Measurements from ENCODE around the gene FHIT.
"Not testable (repeated sequence)": the region's sequence is repeated elsewhere in the genome, so short reads cannot be mapped to it uniquely, and the experiment has no call there.

Gene FHIT

GRCh38 chr3:60913474-60913873 lies 337.8 kb downstream of the FHIT start:
- no peak for DNase-seq

GRCh38 chr3:60912876-60913275 lies 338.4 kb downstream of the FHIT start:
- DNase-seq, result no peak

GRCh38 chr3:60912142-60912541 lies 339.1 kb downstream of the FHIT start:
- no peak for DNase-seq

- DNase-seq, result no peak
Observed at GRCh38 chr3:60909526-60909925, 341.7 kb downstream of the FHIT start.

- DNase-seq, result no peak
Observed at GRCh38 chr3:60906283-60906682, 345.0 kb downstream of the FHIT start.

- no peak for DNase-seq
Observed at GRCh38 chr3:60898321-60898720, 352.9 kb downstream of the FHIT start.

- no peak for DNase-seq
Observed at GRCh38 chr3:60893946-60894345, 357.3 kb downstream of the FHIT start.

- DNase-seq, result no peak
Observed at GRCh38 chr3:60890226-60890625, 361.0 kb downstream of the FHIT start.

GRCh38 chr3:60888952-60889351 lies 362.3 kb downstream of the FHIT start:
- DNase-seq, result not testable (repeated sequence)

GRCh38 chr3:60887574-60887973 lies 363.7 kb downstream of the FHIT start:
- DNase-seq, result no peak

- DNase-seq, result no peak
Observed at GRCh38 chr3:60886518-60886917, 364.7 kb downstream of the FHIT start.

- no peak for DNase-seq
Observed at GRCh38 chr3:60884005-60884404, 367.2 kb downstream of the FHIT start.

- DNase-seq, result no peak
Observed at GRCh38 chr3:60877188-60877587, 374.1 kb downstream of the FHIT start.

- no peak for DNase-seq
Observed at GRCh38 chr3:60870396-60870795, 380.9 kb downstream of the FHIT start.

- no peak for DNase-seq
Observed at GRCh38 chr3:60867200-60867599, 384.1 kb downstream of the FHIT start.

- peak; percentile 17 to 30 (median 25) for DNase-seq
Observed at GRCh38 chr3:60856257-60857046, 394.8 kb downstream of the FHIT start.

- DNase-seq, result peak; percentile 78 to 89 (median 82)
Observed at GRCh38 chr3:60855250-60855649, 396.0 kb downstream of the FHIT start.

- peak; percentile 50 to 79 (median 74) for DNase-seq
Observed at GRCh38 chr3:60854791-60855190, 396.5 kb downstream of the FHIT start.

- DNase-seq, result peak; percentile 14 to 44 (median 39)
Observed at GRCh38 chr3:60847791-60848190, 403.5 kb downstream of the FHIT start.

- peak; percentile 35 to 59 (median 52) for DNase-seq
Observed at GRCh38 chr3:60844256-60844655, 407.0 kb downstream of the FHIT start.

GRCh38 chr3:60841355-60841754 lies 409.9 kb downstream of the FHIT start:
- DNase-seq, result no peak

- no peak for DNase-seq
Observed at GRCh38 chr3:60839246-60839645, 412.0 kb downstream of the FHIT start.

GRCh38 chr3:60835796-60836195 lies 415.5 kb downstream of the FHIT start:
- no peak for DNase-seq

- DNase-seq, result no peak
Observed at GRCh38 chr3:60829058-60829457, 422.2 kb downstream of the FHIT start.

GRCh38 chr3:60827666-60828065 lies 423.6 kb downstream of the FHIT start:
- no peak for DNase-seq
